ENCODE data around the gene RAB37. TPM values are rescaled to one million over a fixed set of nuclear protein-coding genes. Genes with fewer than 3 reads are reported as not detected.
A peak's percentile ranks its signal among the peaks of the same experiment; 100 is the strongest.

The RAB37 gene
- total and polyA plus RNA-seq, 4 experiments from 2014 or later = 23.2 to 52.3 (median 36.8) TPM

DNA sequence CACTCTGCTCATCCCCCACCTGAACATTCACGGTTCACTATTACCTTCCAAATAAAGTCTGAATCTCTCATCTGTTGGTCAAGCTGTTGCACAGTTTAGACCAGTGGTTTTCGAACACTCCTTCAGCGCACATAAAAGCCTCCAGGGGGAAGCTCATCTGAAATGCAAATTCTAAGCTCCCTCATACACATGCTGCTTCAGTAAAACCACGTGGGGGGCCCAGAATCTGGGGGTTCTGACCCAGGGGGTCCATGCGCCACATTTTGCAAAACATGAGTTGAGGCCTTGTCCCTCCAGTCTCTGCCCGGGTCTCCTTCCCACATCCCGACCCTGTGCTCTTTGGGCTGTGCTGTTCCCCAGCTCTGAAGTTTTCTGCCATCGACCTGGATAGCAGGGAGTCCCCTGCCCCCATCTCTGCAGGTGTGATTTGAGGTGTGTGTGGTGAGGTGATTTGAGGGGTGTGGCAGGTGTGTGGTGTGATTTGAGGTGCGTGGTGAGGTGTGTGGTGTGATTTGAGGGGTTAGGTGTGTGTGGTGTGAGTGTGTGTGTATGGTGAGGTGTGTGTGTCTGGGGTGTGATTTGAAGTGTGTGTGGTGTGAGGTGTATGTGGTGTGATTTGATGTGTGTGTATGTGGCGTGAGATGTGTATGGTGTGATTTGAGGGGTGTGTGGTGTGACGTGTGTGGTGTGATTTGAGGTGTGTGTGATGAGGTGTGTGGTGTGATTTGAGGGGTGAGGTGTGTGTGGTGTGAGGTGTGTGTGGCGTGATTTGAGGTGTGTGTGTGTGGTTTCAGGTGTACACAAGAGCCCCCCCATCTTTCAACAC lies 4.8 kb upstream of the RAB37 start:
- Mint-ChIP-seq H3K9me3 (no peaks in the 10 kb centered on the region), H3K4me1 (peaks cover 6 to 22% (median 19%) of the 10 kb centered on the region in 4 donors), H3K27me3 (no peaks in the 10 kb centered on the region), H3K27ac (no peak overlapping the region), H3K4me3 (no peak overlapping the region), H3K36me3 (no peaks in the 10 kb centered on the region)
- no peaks in the 10 kb centered on the region for H3K36me3 ChIP-seq (ENCODE audit: insufficient read depth, low read length)
- no peaks in the 10 kb centered on the region for H3K9me3 ChIP-seq (ENCODE audit: control insufficient read depth in 1 of 2, low read length in 2 of 2)
- CTCF ChIA-PET (ENCODE audit: partially characterized antibody) = interaction anchor here (0.7 to 1.4 kb wide), 3 partner anchors 38 to 75 kb away, joined by 3 to 4 read pairs (median 3); no protein-coding TSS in a partner anchor
- no peak overlapping the region for H3K27ac ChIP-seq (ENCODE audit: low read depth, low read length)
- no peaks in the 10 kb centered on the region for H3K27me3 ChIP-seq (ENCODE audit: insufficient read depth, low read length)
- peaks cover 39% of the 10 kb centered on the region for H3K4me1 ChIP-seq (ENCODE audit: insufficient read depth, low read length)
- no peak for DNase-seq
- POLR2A ChIA-PET (ENCODE audit: partially characterized antibody) = no interaction called here
- H3K4me3 ChIP-seq (ENCODE audit: low read length in 2 of 2) = no peak overlapping the region
- intact Hi-C loops (cut with micrococcal nuclease) = loop anchor here (10.0 kb wide), 1 partner anchor 357 kb away; no protein-coding TSS in a partner anchor

DNA sequence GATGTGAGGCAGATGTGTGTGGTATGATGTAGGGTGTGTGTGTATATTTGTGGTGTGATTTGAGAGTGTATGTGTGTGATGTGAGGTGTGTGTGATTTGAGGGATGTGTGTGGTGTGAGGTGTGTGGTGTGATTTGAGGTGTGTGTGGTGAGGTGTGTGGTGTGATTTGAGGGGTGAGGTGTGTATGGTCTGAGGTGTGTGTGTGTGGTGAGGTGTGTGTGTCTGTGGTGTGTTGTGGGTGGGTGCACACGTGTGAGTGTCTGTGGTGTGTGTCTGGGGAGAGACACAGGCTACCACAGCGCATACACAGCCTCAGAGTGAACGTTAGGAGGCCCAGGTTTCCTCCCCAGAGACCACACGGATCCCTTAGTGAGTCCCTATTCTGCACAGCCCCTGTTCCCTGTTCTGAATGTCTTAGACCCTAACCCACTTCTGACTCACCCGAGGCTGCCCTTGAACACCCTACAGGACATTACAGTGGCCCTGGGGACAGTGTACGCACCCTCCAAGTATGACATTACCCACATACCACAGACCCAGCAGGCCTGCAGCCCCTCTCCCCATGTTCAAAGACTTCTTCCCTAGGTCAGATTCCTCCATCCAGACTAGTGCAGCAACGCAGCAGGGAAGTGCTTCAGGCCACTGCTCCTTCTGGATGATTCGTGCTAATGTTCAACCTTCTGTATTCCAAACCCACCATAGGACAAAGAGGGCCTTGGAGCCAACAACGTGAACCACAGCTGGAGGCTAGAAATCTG lies 3.5 kb upstream of the RAB37 start:
- ChIA-PET POLR2A (ENCODE audit: partially characterized antibody) (interaction anchor here (1.1 kb wide), 1 partner anchor 140 kb away, joined by 3 read pairs; no protein-coding TSS in a partner anchor), CTCF (ENCODE audit: partially characterized antibody) (interaction anchor here (6.6 kb wide), 1 partner anchor 76 kb away, joined by 326 read pairs; no protein-coding TSS in a partner anchor)
- peaks cover 48% of the 10 kb centered on the region for H3K4me1 ChIP-seq (ENCODE audit: insufficient read depth, low read length)
- no peak for DNase-seq
- H3K36me3 Mint-ChIP-seq = peaks cover 0 to 2% of the 10 kb centered on the region in 2 donors
- no peaks in the 10 kb centered on the region for H3K27me3 ChIP-seq (ENCODE audit: insufficient read depth, low read length)
- H3K36me3 ChIP-seq (ENCODE audit: insufficient read depth, low read length) = no peaks in the 10 kb centered on the region
- peak overlapping the region in 1 of 8 donors; percentile 31 for H3K4me3 Mint-ChIP-seq
- H3K4me3 ChIP-seq (ENCODE audit: low read length in 2 of 2) = no peak overlapping the region
- no peak overlapping the region for H3K27ac ChIP-seq (ENCODE audit: low read depth, low read length)
- intact Hi-C loops (cut with micrococcal nuclease) = loop anchor here (10.0 kb wide), 1 partner anchor 359 kb away; no protein-coding TSS in a partner anchor
- no peaks in the 10 kb centered on the region for H3K9me3 Mint-ChIP-seq
- H3K27me3 Mint-ChIP-seq = no peaks in the 10 kb centered on the region
- no peaks in the 10 kb centered on the region for H3K9me3 ChIP-seq (ENCODE audit: control insufficient read depth in 1 of 2, low read length in 2 of 2)
- peaks cover 14 to 29% (median 24%) of the 10 kb centered on the region in 4 donors for H3K4me1 Mint-ChIP-seq
- no peak overlapping the region for H3K27ac Mint-ChIP-seq

DNA sequence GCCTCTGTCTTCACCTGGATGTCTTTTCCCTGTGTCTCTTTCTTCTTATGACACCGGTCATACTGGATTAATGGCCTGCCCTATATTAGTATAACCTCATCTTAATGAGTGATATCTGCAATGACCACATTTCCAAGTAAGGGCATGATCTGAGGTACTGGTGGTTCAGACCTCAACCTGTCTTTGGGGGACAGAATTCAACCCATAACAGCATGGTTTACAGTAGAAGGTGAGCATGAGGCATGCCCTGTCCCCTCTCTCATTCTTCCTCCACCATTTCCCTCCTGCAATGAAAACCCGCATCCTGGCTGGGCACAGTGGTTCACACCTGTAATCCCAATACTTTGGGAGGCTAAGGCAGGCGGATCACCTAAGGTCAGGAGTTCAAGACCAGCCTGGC lies 2.8 kb upstream of the RAB37 start:
- Mint-ChIP-seq H3K4me1 (peaks cover 21 to 36% (median 30%) of the 10 kb centered on the region in 4 donors), H3K4me3 (peak overlapping the region in 2 of 8 donors; percentile 31 to 39), H3K27me3 (no peaks in the 10 kb centered on the region), H3K27ac (peak overlapping the region in 2 of 7 donors; percentile 60 to 88), H3K36me3 (peaks cover 0 to 2% of the 10 kb centered on the region in 2 donors), H3K9me3 (no peaks in the 10 kb centered on the region)
- Histone ChIP-seq H3K27ac (ENCODE audit: low read depth, low read length) (no peak overlapping the region), H3K9me3 (ENCODE audit: control insufficient read depth in 1 of 2, low read length in 2 of 2) (no peaks in the 10 kb centered on the region), H3K36me3 (ENCODE audit: insufficient read depth, low read length) (no peaks in the 10 kb centered on the region), H3K27me3 (ENCODE audit: insufficient read depth, low read length) (no peaks in the 10 kb centered on the region), H3K4me3 (ENCODE audit: low read length in 2 of 2) (no peak overlapping the region), H3K4me1 (ENCODE audit: insufficient read depth, low read length) (peaks cover 52% of the 10 kb centered on the region)
- ChIA-PET POLR2A (ENCODE audit: partially characterized antibody) (interaction anchor here (0.6 to 9.1 kb wide), 3 partner anchors 9 to 139 kb away, joined by 3 to 195 read pairs (median 3); partner anchors contain the start of gene NAT9), CTCF (ENCODE audit: partially characterized antibody) (interaction anchor here (5.1 to 6.6 kb wide), 3 partner anchors 12 to 77 kb away, joined by 39 to 326 read pairs (median 58); no protein-coding TSS in a partner anchor)
- DNase-seq = no peak
- intact Hi-C loops (cut with micrococcal nuclease) = loop anchor here (10.0 kb wide), 1 partner anchor 359 kb away; no protein-coding TSS in a partner anchor

DNA sequence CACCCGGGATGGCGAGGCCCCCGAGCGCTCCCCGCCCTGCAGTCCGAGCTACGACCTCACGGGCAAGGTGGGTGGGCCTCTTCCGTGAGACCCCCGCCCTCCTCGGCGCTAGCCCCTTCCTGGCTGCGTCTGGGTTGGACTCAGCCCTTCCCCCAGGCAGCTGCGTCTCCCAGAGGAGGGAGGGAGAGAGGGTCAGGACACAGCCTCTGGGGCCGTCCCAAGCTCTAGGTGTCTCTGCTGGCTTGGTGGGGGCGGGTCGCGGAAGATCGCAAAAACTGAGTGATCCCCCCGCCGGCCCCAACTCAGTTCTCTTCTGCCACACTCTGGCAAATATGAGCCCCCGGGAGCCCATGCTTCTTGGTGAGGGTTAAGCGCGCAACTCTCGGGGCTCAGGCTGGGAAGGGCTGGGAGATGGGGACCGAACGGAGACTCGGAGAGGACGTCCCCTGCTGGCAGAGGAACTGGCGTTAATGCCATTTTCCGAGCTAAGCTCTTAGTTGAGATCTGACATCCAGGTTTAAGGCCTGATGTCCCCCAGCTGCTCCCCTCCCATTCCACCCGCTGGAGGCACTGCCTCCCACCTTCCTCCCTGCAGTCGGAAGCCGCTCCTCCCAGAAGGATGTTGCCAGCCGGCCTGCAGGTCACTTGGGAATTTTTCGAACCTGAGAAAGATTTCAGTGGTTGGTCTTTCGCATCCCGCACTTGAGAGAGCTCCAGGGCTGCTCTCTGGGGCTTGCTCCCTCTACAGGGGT lies 419 bp downstream of the RAB37 start:
- POLR2A ChIA-PET (ENCODE audit: partially characterized antibody) = interaction anchor here (0.7 to 9.1 kb wide), 24 partner anchors 8 to 930 kb away, joined by 3 to 195 read pairs (median 4); partner anchors contain the start of genes FDXR, NAT9, NHERF1 and RECQL5
- Mint-ChIP-seq H3K36me3 (peaks cover 2 to 3% of the 10 kb centered on the region in 2 donors), H3K4me1 (peaks cover 36 to 68% (median 47%) of the 10 kb centered on the region in 4 donors), H3K9me3 (no peaks in the 10 kb centered on the region), H3K4me3 (peak overlapping the region; percentile 91 to 96 (median 94)), H3K27ac (peak overlapping the region in 6 of 7 donors; percentile 83 to 93 (median 87)), H3K27me3 (no peaks in the 10 kb centered on the region)
- Histone ChIP-seq H3K4me3 (ENCODE audit: low read length in 2 of 2) (peak overlapping the region; percentile 79 to 100), H3K27me3 (ENCODE audit: insufficient read depth, low read length) (no peaks in the 10 kb centered on the region), H3K27ac (ENCODE audit: low read depth, low read length) (peak overlapping the region; percentile 64), H3K4me1 (ENCODE audit: insufficient read depth, low read length) (peaks cover 56% of the 10 kb centered on the region), H3K9me3 (ENCODE audit: control insufficient read depth in 1 of 2, low read length in 2 of 2) (no peaks in the 10 kb centered on the region), H3K36me3 (ENCODE audit: insufficient read depth, low read length) (no peaks in the 10 kb centered on the region)
- CTCF ChIA-PET (ENCODE audit: partially characterized antibody) = interaction anchor here (0.6 to 8.2 kb wide), 21 partner anchors 8 to 311 kb away, joined by 3 to 326 read pairs (median 27); partner anchors contain the start of genes FDXR and NAT9
- intact Hi-C loops (cut with micrococcal nuclease) = loop anchor here (1.0 to 10.0 kb wide), 3 partner anchors 65 to 363 kb away; no protein-coding TSS in a partner anchor
- peak in 4 of 5 donors; percentile 43 to 64 (median 50) for DNase-seq

DNA sequence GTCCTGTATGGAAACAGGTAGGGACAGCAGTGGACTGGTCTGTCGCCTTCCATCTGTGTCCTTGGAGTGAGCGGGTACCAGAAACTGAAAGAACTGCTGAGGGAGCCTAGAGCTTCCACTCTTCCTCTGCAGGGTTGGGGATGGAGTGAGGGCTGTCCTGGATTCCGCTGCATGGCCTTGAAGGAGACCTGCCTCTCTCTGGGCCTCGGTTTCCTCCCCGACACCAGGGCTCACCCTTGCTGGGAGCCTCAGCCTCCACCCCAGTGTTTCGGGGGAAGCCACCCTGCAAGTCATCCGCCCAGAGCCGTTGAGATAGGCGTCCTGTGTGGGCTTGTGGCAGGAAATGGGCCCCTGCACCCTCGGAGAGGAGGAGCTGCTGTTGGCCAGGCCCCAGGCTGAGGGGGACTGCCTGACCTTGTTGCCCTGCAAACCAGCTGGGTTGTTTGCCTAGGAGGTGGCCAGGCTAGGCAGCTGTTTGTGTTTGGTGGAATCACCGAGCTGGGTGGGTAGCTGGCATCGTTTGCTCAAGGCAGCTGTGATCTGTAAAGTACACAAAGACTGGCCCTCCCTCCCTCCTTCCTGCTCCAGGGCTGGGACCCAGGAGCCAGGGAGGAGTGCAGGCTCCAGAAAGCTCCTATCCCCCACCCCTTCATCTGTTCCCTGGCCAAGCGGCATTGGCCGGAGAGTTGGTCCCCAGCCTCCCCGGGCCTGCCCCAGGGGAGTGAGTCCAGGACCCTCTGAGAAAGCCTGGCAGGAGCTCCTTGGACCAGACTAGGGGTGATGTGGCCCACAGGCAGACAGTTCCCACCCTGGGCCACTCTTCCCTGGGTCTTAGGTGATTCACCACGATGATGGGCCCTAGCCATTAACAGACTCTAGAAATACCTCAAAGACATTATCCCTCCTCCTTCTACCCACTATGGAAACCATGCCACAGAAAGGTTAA lies 1.3 kb downstream of the RAB37 start:
- H3K4me1 ChIP-seq (ENCODE audit: insufficient read depth, low read length) = peaks cover 64% of the 10 kb centered on the region
- H3K36me3 ChIP-seq (ENCODE audit: insufficient read depth, low read length) = no peaks in the 10 kb centered on the region
- no peaks in the 10 kb centered on the region for H3K27me3 ChIP-seq (ENCODE audit: insufficient read depth, low read length)
- intact Hi-C loops (cut with micrococcal nuclease) = loop anchor here (1.0 to 10.0 kb wide), 3 partner anchors 66 to 364 kb away; no protein-coding TSS in a partner anchor
- no peaks in the 10 kb centered on the region for H3K9me3 Mint-ChIP-seq
- DNase-seq = peak; percentile 79 to 87 (median 82)
- H3K4me3 Mint-ChIP-seq = peak overlapping the region; percentile 91 to 96 (median 94)
- ChIA-PET CTCF (ENCODE audit: partially characterized antibody) (interaction anchor here (0.6 to 8.2 kb wide), 21 partner anchors 8 to 310 kb away, joined by 3 to 326 read pairs (median 27); partner anchors contain the start of gene NAT9), POLR2A (ENCODE audit: partially characterized antibody) (interaction anchor here (0.7 to 9.1 kb wide), 23 partner anchors 9 to 929 kb away, joined by 3 to 195 read pairs (median 4); partner anchors contain the start of genes FDXR, HID1, NAT9 and NHERF1)
- H3K4me3 ChIP-seq (ENCODE audit: low read length in 2 of 2) = peak overlapping the region; percentile 79 to 100
- no peaks in the 10 kb centered on the region for H3K27me3 Mint-ChIP-seq
- no peaks in the 10 kb centered on the region for H3K9me3 ChIP-seq (ENCODE audit: control insufficient read depth in 1 of 2, low read length in 2 of 2)
- peak overlapping the region; percentile 64 for H3K27ac ChIP-seq (ENCODE audit: low read depth, low read length)
- H3K36me3 Mint-ChIP-seq = peaks cover 2 to 3% of the 10 kb centered on the region in 2 donors
- peak overlapping the region in 6 of 7 donors; percentile 85 to 95 (median 90) for H3K27ac Mint-ChIP-seq
- peaks cover 42 to 76% (median 54%) of the 10 kb centered on the region in 4 donors for H3K4me1 Mint-ChIP-seq

Data from CD4-positive, alpha-beta memory T cell (primary cell).